ENCODE results near the gene RFX2.
"Not testable (repeated sequence)": the region's sequence is repeated elsewhere in the genome, so short reads cannot be mapped to it uniquely, and the experiment has no call there.

Gene RFX2

GRCh38 chr19:6033744-6034264 is 76.5 kb downstream of the RFX2 start:
- DNase-seq: no peak

GRCh38 chr19:6032827-6033226 is 77.5 kb downstream of the RFX2 start:
- DNase-seq: no peak

- no peak for DNase-seq
These were observed 77.9 kb downstream of the RFX2 start for GRCh38 chr19:6032381-6032780.

GRCh38 chr19:6030214-6030507 is 80.1 kb downstream of the RFX2 start:
- DNase-seq: no peak

- no peak for DNase-seq
These were observed 83.7 kb downstream of the RFX2 start for GRCh38 chr19:6026390-6027227.

- not testable (repeated sequence) for DNase-seq
These were observed 85.5 kb downstream of the RFX2 start for GRCh38 chr19:6024756-6025155.

- DNase-seq: no peak
These were observed 86.4 kb downstream of the RFX2 start for GRCh38 chr19:6023936-6024335.

GRCh38 chr19:6023085-6023682 is 87.1 kb downstream of the RFX2 start:
- no peak for DNase-seq

- DNase-seq: no peak
These were observed 87.7 kb downstream of the RFX2 start for GRCh38 chr19:6022570-6023064.

GRCh38 chr19:6021878-6022569 is 88.3 kb downstream of the RFX2 start:
- peak; percentile 85 for DNase-seq

- DNase-seq: no peak
These were observed 89.1 kb downstream of the RFX2 start for GRCh38 chr19:6020972-6021805.

GRCh38 chr19:6020166-6020882 is 90.0 kb downstream of the RFX2 start:
- peak; percentile 15 for DNase-seq

- no peak for DNase-seq
These were observed 91.5 kb downstream of the RFX2 start for GRCh38 chr19:6018786-6019185.

- DNase-seq: no peak
These were observed 92.7 kb downstream of the RFX2 start for GRCh38 chr19:6017576-6017975.

GRCh38 chr19:6015841-6016545 is 94.3 kb downstream of the RFX2 start:
- DNase-seq: no peak

GRCh38 chr19:6014551-6015135 is 95.7 kb downstream of the RFX2 start:
- DNase-seq: no peak

GRCh38 chr19:6012426-6013170 is 97.7 kb downstream of the RFX2 start:
- DNase-seq: no peak

- no peak for DNase-seq
These were observed 98.5 kb downstream of the RFX2 start for GRCh38 chr19:6011794-6012193.

- DNase-seq: no peak
These were observed 99.1 kb downstream of the RFX2 start for GRCh38 chr19:6011206-6011605.

GRCh38 chr19:6010107-6010506 is 100.2 kb downstream of the RFX2 start:
- DNase-seq: no peak
